T-helper 2 cell (primary cell): Measurements from ENCODE around the gene GNG12.
A peak's percentile ranks its signal among the peaks of the same experiment; 100 is the strongest.

Experiments used
- DNase-seq, 5 experiments: peaks; one replicate each; pipeline versions ENCODE4 v3.0.0 to v3.0.0-alpha.2; 2012 to 2022

The GNG12 gene

DNA sequence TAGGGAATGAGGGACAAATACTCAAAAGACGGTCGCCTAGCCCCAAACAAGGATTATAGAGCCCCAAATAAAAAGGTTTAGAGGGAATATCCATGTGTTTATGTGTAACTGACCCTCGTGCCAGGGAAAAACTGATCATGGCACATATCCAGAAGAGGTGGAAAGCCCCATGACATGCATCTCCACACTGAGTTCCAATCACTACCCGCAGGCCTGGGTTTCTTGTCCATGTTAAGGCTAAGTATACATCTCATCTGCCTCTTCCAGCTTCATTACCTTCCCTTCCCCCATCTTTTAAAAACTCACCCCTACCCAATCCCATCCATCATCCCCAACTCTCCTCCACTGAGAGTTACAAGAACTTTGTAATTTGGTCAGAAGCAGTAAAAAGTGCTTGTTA, 133.0 kb downstream of the GNG12 start:
- DNase-seq: no peak

DNA sequence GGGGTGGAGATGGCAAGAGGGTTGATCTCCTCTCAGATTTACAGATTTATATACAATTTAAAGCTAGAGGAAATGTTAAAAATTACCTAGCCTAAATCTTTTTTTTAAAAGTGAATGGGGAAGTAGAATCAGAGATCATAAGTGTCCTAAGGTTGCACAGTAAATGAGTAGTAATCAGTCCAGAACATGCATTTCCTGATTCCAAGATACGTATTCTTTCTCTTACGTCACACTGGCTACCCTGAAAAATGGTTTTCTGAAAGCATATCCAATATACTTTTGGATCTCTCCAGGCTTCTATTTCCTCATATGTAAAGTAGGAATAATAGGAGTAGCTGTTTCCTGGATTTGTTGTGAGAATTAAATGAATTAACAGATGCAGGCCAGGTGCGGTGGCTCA, 136.6 kb downstream of the GNG12 start:
- no peak for DNase-seq

DNA sequence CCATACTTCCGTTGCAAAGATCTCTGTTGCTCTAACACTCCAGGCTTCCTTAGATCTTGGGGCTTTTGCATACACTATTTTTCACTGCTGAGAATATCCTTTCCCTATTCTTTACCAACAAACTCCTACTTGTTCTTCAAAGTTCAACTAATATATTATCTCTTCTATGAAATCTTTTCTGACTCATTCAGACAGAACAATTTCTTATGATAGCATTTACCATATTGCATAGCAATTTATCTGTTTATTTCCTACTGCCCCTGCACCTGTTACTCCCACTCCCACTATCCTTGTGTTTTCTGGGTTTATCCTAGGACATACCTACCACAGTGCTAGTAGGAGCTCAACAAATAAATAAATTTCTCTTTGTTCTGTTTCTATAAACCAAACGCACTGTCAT, 137.3 kb downstream of the GNG12 start:
- no peak for DNase-seq

DNA sequence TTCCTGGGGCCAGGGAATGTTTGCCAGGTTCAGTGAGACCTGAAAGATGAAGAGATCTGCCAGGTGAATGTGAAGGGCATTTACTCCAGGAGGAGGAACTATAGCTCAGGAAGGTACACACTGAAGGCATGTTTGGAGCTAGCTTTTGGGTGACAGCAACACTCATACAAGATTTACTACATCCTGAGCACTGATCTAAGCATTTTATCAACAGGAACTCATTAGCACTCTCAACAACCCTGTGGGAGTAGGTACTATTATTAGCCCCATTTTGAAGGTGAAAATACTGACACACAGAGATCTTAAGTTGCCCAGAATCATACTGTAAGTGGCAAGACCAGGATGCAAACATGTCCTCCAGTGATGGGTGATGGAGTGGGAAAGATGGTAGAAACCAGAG, 141.6 kb downstream of the GNG12 start:
- DNase-seq: no peak

DNA sequence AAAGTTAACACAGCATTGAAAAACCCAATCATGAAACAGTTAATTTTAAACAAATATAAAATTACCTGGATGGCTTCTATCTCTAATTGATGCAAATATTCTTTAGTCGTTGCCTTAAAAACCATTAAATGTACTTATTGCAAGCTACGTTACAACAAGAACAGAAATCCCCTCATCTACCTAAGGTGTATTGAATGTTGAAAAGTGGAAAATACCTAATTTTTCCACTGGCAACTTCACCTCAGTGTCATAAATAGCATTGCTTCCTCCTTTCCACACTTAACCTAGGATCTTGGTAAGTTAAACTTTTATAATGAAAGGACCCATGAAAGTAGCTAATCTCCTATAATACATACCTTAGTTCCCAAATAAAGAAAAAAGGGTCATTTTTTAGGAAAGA, 142.9 kb downstream of the GNG12 start:
- DNase-seq: no peak

DNA sequence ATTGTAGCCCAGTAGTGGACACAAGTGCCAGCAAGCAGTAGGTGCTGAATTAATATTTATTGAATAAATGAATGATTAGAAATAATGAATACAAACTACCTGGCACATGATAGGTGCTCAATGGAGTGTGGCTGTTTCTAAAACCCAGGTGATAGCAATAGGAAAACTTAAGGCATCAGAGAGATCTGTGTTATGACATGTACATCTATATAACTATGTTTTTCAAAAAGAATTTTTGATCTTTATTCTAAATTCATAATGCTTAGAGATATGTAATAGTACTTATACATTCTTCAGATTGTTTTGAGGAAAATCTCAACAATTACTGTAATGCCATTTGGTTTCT, 143.3 kb downstream of the GNG12 start:
- DNase-seq: no peak

DNA sequence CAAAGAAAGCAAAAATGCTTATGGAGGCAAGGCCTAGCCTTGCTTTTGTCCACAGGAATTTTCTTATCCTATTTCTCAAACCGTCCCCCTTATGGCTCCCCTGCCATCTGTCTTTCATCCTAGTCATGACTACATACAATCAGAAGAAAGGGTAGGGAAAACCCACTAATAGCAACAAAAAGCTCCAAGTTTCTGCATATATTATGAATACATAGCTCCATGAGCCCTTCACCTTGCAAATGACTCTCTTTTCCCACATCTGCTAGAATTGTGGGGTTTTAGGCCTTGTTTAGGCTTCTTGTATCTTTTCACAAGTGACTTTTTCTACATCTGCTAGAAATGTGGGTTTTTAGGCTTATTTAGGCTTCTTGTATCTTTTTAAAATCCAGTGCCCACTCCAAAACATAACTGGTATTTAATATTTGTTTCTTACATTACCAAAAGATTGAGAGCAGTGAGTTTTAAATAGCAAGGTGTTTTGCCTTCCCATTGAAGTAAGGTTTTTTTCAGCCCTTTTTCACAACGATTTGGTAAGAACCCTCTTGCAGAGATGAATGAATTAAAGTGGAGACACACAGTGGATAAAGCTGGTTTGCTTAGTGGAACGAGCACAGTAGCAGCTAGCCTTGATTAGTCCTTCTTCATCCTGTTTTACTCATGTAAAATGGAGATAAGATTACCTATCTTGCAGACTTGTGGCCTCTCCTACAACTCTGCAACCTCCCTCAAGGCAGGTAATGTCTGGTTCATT, 143.8 kb downstream of the GNG12 start:
- DNase-seq: no peak

DNA sequence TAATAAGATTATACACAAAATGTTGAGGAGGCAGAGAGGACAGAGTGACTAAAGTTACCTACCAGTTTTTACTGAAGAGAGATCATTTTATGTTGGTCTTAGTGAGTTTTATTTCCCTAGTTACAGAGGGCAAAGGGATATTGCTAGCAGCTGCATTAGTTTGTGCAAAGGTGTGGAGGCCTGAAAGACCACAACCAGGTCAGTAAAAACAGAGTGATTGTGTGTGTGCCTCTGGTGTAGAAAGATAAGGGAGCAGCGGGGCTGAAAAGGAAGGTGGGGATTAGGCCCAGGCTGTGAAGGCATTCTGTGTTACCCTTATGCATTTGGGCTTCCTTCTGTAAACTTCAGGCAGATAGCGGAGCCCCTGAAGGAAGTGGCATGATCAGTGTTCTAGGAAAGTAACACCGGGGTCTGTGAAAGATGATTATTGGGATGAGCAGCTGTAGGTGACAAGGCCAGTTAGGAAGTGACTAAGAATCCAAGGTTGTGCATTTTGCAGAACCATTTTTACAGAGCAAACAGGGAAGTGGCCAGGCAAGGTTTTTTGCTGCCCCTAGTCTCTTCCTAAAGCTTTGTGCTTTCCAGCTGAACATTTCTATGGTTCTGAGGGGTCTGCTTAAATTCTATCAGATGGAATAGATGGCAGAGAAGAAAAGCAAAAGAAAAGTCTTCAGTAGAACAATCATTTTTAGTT, 144.6 kb downstream of the GNG12 start:
- DNase-seq: no peak

DNA sequence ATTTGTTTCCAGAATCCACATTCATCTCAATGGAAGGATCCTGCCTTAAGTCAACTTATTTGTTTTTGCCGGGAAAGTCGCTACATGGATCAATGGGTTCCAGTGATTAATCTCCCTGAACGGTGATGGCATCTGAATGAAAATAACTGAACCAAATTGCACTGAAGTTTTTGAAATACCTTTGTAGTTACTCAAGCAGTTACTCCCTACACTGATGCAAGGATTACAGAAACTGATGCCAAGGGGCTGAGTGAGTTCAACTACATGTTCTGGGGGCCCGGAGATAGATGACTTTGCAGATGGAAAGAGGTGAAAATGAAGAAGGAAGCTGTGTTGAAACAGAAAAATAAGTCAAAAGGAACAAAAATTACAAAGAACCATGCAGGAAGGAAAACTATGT, 145.6 kb downstream of the GNG12 start:
- DNase-seq: no peak

DNA sequence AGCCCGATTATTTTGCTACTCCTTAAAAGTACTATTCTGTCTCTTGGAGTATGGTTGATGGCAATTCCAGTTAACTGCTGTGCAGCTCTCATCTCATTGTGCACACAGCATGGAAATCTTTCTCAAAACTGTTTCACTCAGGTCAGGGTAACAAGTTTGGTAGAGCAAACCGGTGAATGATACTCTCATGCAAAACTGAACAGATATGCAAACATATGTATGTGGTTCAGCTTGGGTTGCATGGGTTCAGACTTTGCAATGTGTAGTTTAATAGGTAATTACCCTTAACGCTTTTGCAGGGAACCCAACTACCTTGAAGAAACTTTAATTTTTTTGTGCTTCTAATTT, 146.1 kb downstream of the GNG12 start:
- no peak for DNase-seq

DNA sequence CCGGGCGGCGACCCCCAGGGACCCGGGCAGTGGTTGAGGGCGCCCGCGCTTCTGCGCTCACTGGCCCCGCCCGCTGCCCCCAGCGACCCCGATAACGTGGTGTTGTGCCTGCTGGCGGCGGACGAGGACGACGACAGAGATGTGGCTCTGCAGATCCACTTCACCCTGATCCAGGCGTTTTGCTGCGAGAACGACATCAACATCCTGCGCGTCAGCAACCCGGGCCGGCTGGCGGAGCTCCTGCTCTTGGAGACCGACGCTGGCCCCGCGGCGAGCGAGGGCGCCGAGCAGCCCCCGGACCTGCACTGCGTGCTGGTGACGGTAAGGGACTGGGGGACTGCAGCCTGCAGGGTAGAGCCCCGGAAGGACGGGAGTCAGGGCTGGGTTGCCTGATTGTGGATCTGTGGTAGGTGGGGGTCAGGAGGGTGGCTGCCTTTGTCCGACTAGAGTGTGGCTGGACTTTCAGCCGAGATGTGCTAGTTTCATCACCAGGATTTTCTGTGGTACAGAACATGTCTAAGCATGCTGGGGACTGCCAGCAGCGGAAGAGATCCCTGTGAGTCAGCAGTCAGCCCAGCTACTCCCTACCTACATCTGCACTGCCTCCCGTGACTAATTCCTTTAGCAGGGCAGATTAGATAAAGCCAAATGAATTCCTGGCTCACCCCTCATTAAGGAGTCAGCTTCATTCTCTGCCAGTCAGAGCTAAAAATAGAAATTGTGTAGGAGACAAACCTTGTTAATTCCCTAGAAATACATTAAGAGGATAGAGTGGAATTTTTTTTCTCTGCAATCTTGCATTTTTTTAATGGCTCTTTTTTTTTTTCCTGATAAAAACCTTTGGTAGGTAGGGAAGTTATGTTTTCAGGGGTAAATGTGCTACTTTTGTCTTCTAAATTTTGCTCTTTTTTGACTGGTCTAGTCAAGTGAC, 146.7 kb downstream of the GNG12 start:
- peak; percentile 16 to 83 (median 45) for DNase-seq

DNA sequence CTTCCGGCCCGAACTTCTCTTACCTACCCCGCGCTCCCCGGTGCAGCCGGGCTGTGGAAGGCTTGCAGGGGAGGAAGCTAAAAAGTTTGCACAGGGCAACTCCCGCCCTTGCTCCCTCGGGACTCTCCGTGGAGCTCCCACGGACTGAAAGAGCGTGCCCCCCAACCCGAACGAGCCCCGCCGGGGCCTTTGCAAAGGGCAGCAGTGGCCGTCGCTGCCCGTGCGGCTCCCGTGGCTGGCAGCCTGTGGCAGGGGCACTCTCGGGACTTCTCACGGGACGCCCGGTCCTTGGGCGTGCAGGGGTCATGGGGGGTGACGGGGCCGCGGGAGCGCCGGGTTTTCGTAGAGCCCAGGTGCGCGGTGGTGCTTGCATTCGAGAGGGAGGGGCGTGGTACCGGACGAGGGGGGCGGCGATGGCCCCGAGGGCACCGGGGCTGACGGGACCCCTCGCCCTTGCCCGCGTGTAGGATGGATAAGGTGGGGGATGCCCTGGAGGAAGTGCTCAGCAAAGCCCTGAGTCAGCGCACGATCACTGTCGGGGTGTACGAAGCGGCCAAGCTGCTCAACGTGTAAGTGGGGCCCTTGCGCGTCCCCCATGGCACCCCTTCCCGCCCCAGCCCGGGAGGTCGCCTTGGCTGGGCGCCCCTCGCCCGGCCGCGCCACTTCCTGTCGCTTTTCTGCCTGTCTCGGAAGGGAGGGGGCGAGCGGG, 147.6 kb downstream of the GNG12 start:
- peak; percentile 23 to 81 (median 44) for DNase-seq

DNA sequence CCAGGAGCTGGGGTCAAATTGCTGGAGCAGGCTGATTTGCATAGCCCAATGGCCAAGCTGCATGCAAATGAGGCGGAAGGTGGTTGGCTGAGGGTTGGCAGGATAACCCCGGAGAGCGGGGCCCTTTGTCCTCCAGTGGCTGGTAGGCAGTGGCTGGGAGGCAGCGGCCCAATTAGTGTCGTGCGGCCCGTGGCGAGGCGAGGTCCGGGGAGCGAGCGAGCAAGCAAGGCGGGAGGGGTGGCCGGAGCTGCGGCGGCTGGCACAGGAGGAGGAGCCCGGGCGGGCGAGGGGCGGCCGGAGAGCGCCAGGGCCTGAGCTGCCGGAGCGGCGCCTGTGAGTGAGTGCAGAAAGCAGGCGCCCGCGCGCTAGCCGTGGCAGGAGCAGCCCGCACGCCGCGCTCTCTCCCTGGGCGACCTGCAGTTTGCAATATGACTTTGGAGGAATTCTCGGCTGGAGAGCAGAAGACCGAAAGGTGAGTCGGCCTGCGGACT, 148.2 kb downstream of the GNG12 start, which contains the start of gene GADD45A:
Gene GADD45A, plus strand, starts transcription at position 135 of the 491 bp plus-strand sequence. Its CDS starts 294 bp downstream, at position 429.
- DNase-seq: peak; percentile 86 to 99 (median 93)

DNA sequence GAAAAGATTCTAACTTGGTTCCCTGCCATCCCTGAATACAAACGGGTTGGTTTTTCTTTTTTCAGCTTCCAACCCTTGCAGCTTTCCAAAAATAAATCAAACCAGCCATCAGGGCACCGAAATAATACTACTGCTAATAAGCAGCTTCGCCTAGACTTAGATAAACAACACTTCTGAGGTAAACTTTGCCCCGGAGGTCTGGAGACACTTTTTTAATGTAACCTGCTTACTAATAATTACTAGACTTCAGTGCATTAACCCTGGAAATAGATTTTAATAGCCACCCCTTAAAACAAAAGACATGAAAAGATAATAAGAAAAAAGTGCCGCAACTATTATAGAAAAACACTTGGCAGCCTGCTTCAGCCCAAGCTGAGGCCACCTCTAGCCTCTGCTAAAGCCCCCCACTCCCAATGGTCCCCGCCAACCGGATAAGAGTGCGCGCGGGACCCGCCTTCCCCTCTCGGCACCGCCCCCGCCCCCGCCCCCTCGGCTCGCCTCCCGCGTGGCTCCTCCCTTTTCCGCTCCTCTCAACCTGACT, 148.7 kb downstream of the GNG12 start:
- no peak for DNase-seq

DNA sequence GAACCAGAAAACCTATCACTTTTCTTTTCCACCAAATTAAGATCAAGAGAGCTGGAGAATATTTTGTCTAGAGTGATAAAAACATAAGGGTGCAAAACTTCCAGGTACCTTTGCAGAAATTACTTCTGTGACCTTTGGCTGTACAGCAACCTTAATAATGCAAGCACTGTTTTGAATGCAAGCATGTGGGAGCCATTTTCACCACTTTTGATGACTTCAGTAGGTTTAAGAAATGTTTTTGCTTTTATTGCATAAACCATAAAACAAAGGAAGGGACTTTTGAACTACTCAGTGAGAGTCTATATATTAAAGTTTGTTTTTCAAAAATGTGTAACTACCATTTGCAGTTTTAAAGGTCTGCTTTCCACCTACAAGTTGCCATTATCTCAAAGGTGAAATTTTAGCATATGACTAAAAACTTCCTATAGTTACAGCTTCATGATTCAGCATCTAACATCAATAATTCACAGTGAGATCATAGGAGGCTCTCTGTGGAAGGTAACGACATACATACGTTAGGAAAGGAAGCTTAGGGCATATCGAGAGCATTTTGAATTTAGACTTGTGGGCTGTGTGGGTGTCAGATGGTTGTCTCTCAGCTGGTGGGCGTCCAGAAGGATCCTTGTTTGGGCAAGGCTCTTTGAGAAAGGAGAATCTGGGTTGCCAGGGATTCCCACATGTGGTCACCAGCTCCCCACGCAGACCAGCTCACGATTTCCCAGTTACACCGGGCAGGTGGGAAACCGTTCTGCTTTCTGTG, 149.3 kb downstream of the GNG12 start:
- DNase-seq: peak in 3 of 5 experiments; percentile 3 to 31 (median 27)

DNA sequence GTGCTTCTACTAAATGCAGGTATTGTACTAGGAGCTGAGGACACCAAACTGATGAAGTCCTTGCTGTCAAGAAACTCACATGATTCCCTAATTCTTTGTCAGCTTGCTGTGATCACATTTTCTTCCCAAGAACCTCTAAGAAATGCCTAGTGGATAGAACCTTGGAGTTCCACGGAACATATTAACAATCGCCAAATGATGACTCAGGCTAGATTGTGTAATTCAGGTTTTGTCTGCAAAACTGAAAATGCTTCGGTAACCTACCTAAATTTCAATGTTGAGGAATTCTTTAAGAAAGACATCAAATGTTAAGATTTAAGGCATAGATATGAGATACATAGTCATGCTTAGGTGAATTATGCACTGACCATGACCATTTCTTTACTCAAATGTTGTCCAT, 150.0 kb downstream of the GNG12 start:
- DNase-seq: no peak

DNA sequence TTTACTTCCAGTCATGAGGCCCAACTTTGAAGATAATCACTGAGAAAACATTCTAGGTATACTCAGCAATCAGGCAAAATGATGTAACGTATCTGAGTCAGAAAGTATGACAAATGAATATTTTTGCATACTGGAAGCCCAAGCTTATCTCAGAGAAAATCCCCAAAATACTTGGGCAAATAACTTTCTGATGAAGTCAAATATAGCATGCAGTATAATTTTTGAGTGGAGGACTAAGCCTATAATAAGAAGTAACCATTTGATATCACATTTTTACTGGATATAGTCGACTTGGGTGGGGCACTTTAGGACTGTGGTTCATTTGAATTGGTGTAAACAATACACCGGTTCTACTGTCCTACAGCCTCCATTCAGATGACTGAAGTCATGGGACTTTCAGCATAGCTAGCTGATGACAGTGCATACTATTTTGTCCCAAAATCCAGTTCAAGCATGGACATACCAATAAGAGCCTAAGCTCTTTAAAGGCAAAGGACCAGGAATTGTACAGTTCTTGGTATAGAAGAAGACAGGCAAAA, 150.5 kb downstream of the GNG12 start:
- no peak for DNase-seq

DNA sequence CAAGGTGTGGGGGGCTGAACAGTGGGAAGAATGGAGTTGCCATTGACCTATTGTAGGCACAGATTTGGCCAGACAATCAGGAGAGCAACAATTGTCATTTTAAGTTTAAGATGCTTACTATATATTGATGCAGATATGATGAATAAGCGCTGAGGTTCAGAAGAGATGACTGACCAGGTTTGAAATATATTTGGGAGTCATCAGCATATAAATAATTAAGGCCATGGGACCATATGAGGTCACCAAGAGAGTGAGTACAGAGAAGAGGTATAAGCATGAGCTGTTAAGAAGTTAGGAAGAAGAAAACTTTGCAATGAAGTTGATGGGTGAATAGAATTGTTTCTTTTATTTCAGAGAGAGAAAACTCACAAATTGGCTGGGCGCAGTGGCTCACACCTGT, 152.8 kb downstream of the GNG12 start:
- DNase-seq: no peak

DNA sequence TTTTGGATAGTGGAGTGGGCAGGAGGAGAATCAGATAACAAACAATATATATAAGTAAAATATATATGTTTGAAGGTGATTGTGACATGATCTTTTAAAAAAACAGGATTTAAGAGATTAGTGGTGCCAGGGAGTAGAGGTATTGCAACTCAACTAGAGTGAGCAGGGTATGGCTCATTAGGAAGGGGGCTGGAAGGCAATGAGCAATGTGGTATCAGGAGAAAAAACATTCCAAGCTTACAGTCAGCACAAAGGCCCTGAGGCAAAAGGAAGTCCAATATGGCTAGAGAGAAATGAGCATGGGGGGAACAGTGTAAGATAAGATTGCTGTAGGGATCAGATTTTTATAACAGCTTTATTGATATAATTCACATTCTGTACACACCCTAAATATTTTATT, 153.6 kb downstream of the GNG12 start:
- no peak for DNase-seq

DNA sequence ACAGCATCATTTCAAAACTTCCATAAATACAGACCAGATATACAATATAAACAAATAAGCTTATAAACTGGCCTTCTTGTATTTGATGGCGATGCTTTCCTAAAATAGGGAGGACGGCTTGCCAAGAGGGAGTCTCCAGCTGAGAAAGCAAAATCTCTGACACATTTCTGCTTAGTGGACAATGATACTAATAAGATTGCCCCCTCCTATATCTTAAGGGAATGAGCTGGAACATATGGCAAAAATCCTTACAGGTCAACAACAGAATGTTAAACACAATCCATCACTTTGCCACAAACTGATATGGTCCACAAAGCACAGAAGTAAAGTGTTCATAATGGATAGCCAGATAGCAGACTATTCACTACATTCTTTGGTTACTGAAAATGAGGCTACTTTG, 155.3 kb downstream of the GNG12 start:
- no peak for DNase-seq

DNA sequence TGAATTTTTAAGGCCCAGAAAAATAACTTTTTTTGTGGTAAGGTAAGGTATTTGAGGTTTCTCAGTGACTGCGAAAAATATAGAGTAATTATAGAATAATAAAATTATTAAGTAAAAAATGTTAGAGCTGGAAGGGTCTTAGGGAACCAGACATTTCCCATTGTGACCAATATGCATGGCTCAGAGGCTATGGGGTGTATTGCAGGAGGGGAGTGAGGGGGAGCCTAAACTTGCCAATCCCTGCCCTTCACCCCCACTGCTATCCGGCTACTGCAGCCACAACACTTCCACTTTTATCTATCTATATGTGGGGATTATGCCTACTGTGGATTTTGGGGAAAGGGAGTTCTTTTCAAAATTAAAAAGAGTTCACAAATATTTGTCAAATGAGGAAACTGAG, 155.9 kb downstream of the GNG12 start:
- DNase-seq: no peak
